ENCODE data around the gene NACAD.
"Not testable (repeated sequence)": the region's sequence is repeated elsewhere in the genome, so short reads cannot be mapped to it uniquely, and the experiment has no call there.

NACAD gene

DNA sequence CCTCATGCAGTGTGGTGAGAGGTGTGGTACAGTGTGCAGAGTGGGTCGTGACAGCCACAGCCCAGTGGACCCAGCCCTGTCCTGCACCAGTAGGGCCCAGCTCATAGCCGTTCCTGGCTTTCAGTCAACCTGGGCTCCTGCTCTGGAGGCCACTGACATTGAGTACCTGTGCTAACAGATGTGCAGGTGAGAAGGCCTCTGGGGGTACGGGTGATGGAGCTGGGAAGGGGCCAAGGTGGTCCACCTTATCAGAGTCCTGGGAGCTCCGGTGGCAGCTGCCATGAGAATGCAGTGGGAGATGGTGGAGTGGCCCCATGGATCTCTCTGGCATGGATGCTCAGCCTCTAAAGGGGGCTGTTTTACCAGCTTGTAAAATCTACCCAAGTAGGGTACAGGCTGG lies 28.8 kb upstream of the NACAD start:
- no peak for DNase-seq (ENCODE audit: low spot score)

DNA sequence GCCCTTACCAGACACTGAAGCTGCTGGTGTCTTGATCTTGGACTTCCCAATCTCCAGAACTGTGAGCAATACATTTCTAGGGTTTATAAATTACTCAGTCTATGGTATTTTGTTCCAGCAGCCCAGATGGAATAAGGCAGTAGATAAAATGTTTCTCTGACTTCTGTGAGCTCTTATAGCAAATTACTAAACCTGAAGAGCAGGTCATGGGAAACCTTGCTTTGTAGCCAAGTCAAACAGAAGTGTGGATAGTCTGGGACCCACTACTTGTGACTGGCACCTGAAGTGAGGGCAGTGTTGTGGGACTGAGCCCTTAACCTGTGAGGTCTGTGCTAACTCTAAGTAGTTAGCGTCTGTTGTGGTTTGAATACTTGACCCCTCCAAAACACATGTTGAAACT lies 27.3 kb upstream of the NACAD start:
- no peak for DNase-seq (ENCODE audit: low spot score)

DNA sequence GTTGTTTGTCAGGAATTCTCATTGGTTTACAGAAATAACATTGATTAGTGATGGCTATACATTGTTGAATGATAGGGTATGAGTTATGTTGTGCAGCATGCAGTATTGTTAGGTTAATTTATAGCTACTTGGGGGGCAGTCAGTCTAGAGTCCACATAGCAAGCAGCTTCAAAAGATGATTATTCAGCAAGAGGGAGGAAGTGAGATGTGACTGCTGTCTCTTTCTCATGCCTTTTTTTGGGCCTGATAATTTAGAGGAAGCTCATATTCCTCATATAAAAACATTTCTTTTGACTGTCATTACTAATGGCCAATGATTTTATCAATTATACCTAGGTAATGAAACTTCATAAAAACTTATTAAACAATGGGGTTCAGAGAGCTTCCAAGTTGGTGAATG lies 26.2 kb upstream of the NACAD start:
- no peak for DNase-seq (ENCODE audit: low spot score)

DNA sequence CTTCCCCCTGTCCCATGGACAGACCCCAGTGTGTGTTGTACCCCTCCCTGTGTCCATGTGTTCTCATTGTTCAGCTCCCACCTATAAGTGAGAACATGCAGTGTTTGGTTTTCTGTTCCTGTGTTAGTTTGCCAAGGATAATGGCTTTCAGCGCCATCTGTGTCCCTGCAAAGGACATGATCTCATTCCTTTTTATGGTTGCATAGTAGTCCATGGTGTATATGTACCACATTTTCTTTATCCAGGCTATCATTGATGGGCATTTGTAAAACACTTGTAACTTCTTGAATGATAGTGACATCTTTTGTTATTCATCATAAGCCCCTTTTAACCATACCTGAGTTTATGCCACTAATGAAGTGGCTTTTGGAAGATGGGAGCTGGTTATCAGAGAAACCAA lies 25.5 kb upstream of the NACAD start:
- DNase-seq (ENCODE audit: low spot score) = not testable (repeated sequence)

DNA sequence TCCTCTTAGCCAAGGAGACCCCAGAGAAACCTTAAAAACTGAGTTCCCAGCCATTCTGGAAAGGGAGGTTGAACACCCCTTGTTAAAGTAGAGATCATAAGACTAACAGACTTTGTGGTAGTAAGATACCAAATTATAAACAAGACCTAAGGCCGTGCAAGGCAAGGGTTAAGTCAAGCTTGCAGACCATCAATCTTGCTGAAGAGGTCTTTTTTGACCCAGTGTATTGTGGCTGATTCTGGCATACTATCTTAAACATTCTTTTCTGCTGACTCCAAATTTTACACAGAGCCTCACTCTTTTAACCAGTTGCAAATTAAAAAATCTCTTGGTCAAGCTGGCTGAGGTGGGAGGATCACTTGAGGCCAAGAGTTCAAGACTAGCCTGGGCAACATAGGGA lies 23.9 kb upstream of the NACAD start:
- DNase-seq (ENCODE audit: low spot score) = no peak

DNA sequence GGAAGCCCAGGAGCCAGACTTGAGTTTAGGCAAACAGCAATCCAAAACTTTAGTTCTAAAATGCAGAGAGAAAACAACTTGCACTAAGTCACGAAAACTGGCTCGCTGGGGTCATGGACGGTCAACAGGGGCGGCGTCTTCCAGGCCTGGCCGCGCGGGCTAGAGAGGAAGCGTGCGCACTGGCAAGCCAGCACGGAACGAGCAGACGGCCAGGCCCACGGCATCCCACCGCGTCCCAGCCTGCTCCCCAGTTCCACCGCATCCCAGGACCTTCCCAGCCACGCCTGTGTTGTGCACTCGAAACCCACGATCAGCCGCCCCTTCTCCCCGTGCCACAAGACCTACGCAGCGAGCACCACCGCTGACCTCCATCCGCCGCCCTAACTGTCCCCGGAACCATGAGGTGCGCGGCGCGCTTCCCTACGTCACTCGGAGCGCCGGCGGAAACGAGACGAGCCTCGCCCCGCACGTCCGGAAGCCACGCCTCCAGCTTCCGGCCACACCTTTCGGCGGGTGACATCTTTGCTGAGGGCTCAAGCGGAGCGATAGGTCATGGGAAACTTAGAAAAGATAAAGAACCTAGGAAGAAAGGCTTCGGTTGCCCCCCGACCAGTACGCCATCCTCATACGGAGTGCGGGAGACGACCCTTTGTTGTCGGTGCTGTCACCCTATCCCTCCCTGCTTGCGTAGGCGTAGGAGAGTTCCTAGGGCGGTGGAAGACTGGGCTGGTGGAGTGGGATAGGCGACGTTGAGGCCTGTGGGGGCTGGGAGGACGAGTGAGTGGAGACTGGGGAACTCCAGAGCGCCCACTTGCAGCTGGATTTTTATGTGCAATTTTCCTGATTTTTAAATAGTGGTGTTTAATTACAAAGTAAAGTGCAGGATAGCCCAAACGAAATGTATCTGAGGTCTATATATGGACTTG lies 22.8 kb upstream of the NACAD start, which contains the start of gene TBRG4:
TBRG4 (minus strand) TSS at position 400 of the 926 bp plus-strand sequence. CDS start 2,460 bp downstream, outside the sequence.
- DNase-seq (ENCODE audit: low spot score) = peak; percentile 94

DNA sequence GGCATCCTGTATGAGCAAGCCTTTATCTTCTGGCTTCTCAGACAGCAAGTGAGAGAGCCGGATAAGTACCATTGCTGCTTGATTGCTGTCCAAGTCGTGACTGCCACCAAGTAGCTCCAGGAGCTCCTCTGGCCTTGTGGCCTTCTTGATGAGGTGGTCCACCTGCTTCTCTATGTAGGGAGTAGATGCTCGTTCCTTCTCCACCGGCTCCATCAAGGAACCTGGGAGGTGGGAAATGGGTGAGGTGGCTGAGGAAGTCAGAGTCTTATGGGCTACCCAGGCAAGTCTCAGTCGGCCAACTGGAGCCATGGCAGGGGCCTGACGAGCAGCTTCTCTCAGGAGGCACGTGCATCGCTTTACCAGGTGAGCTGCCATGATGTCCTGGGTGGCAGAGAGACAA lies 20.1 kb upstream of the NACAD start:
- DNase-seq (ENCODE audit: low spot score) = no peak

DNA sequence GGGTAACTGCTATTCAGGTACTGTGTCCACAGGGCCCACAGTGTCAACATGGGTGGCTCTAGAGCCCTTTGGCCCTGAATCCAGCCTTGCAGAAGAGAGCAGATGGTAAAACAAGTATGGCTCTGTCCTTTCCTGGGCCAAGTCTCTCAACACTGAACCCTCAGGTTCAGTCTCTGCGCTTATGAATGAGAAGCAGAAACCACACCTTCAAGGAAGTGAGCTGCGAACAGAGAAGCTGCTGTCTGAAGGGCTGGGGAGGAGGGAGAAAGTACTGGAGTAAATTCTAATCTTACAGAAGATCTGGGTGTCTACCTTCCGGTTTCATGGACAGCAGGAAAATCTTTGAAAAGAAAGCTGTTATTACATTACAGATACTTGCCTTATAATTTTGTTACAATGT lies 18.6 kb upstream of the NACAD start:
- no peak for DNase-seq (ENCODE audit: low spot score)

DNA sequence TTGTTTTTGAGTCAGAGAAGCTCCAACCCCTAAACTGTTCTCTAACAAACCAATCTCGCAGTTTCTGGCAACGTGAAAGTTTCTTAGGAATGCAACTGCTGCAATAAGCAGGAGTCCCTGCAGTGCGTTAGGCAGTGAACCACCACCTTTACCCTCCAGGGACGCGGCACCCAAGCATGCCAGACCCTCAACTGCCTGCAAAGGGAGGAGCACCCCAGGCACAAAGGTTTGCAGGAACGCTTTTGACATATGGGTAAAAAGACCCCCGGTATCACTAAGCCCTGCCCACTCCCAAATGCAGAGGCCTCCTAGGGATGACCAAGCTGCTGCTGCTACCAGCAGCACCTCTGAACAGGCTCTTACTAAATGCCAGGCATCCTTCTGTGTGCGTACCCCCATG lies 18.1 kb upstream of the NACAD start:
- DNase-seq (ENCODE audit: low spot score) = no peak

DNA sequence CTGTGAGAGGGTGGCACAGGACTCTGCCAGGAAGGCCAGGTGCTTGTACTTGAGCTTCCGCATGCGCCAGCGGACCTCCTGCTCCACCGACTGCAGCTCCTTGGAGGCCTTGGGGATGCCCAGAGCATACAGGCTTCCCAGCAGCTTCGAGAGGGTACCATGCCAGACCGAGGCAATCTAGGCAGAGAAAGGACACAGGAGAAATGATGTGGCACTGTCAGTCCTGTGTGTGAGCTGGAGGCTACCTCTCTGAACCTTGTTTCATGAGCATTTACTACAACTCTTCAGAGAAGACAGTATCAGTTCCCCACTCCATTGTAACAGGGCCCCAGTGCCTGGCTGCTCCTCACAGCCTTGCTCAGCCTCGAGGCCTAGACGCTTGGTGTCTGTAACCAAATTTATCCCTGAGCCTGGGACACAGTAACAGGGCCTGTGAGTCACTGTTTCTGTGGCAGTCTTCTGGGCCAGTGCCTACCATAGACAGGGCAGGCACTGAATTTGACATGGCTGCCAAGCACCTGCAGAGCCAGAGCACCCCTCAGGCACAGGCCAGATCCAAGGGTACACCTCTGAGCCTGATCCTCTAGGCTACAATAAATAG lies 16.9 kb upstream of the NACAD start:
- DNase-seq (ENCODE audit: low spot score) = no peak

DNA sequence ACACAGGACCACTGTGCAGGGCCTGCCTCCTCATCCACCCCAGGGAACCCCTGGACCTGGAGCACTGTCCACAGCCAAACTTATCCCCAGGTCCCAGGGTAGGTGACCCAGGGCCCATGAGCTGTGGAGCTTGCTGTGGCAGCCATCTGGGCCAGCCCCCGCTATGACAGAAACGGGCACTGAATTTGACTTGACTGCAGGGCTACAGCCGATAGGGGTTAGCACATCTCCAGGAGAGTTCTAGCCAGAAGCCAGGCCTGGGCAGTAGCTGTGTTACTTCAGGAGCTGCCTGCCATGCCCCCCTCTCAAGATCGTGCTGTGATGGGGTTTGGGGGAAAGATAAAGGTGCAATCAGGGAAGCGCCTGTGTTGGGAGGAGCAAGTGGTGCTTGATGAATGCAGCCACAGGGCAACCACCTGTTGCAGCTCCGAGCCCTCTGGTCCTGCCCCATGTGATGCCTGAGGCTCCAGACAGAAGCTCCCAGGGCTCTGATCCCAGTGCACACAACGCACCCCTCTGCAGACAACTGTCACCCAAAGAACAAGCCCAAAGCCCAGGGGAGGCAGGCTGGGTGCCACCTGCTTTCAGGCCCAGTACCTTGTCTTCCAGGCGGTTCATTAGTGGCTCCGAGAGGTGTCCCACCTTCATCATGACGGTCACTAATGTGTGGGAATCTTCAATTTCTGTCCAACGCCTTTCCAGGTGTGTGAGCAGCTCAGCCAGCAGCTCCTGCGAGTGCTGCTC lies 16.2 kb upstream of the NACAD start:
- DNase-seq (ENCODE audit: low spot score) = no peak

DNA sequence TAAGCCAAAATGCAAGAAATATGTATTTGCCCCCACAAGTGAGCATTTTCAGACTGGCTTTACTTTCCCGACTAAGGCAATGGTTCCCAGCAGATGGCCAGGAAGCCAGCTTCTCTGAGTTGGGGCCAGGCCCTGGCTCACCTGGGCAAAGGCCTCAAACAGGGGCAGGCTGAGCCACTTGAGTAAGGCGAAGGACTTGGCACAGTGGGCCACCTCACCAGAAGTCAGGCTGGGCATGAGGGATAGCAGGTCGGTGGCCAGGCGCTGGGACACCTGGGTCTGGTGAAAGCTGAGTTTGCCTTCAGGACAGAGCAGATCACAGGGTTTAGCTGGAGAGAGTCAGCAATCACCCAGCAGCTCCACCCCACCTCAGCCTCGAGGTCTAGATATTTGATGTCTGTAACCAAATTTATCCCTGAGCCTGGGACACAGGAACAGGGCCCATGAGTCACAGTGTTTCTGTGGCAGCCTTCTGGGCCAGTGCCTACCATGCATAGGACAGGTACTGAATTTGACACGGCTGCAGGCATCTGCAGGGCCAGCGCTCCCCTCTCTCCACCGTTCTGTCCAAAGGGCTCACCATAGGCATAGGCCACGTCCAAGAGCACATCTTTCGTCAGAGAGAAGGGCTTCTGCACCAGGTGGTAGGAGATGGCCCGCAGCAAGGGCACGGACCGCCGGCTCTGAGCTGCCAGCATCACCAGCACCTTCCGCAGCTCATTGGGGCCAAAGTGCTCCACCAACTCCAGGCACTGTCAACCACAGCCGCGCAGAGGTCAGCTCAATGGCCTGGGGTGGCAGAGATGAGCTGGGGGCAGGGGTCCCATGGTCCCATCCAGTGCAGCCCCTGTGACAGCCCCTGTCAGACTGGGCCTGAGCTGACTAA lies 15.4 kb upstream of the NACAD start:
- DNase-seq (ENCODE audit: low spot score) = no peak

DNA sequence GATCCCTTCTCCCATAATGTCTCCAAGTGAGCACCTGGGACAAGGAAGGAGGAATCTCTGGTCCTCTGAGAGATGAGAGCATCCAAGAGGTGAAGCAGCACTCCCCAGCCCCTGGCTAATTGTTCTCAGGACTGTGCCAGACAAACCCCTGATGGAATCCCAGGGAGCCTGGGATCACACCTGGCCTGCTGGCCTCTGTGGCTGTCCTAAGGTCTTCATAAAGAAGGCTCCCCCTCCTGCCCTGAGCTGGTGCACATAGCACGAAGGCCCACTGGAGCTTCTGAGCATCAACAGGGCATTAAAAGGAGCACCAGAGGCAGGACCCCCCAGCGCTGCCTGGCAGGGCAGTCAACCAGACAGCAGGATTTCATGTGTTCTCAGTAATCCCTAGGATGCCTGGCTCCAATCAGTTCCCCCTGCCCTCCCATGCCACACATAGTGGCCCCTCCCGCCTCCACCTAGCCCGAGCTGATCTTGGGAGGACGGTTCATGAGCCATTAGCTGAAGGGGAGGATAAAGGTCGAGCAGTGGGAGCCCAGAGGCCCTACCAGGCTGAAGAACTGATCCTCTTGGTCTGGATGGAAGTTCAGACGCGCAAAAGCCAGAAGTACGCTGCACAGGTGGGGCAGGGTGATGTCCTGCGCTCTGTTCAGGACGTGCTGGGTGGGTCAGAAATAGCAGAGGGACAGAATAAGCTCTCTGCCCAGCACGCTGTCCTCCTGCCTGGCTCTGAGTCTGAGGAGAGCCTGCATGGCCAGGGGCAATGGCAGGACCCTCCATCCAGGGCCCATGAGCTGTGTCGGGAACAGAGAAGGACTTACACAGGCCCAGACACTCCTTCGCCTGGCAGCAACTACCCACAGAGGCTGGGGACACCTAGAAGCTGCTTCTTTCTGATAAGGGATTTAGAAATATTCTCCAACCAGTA lies 14.3 kb upstream of the NACAD start:
- DNase-seq (ENCODE audit: low spot score) = no peak

DNA sequence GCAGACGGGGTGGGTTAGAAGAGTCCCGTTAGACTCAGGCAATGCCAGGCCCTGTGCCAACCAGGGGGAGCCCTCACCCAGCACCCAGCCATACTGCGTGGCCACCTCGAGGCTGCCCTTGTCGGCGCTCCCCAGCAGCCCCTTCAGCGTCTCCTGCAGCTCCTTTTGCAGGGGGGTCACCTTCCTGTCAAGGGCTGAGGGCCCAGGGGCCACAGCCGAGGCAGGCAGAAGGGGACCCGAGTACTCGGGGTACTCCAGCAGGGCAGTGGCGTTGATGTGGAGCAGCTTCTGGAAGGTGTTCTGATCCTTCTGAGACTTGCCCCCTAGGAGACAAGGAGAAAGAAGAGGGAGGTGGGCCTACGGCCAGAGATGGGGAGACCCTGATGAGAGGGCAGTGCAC lies 13.0 kb upstream of the NACAD start:
- DNase-seq (ENCODE audit: low spot score) = no peak

DNA sequence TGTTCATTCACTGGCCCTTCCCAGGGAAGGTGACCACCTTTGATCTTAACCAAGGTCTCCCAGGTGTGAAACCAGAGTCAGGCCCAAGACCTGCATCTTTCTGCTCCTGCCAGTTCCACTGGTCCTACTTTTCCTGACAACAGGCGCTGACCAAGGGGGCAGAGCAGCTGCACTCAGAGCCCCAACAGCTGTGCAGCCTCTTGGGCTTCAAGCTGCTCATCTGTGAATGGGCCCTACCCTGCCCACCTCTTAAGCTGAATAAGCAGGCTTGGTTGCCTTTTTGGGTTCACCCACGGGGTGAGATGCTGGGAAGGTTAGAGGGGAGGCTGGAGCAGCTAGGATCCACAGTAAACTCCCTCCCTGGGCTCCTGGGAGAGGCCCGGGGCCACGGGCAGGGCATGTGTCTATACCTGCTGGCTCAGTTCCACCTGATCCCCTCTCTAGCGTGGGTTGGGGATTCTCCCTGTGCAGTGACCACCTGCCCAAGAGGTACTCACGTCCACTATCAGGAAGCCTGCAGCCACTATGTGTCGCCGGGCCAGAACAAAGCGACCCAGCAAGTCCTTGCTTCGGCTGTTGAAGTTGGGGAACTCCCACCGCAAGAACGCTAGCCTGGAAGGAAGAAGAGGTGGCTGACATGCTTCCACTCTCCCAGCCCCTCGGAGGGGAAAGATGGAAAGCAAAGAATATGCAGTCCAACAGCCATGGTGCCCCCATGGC lies 12.2 kb upstream of the NACAD start:
- no peak for DNase-seq (ENCODE audit: low spot score)

DNA sequence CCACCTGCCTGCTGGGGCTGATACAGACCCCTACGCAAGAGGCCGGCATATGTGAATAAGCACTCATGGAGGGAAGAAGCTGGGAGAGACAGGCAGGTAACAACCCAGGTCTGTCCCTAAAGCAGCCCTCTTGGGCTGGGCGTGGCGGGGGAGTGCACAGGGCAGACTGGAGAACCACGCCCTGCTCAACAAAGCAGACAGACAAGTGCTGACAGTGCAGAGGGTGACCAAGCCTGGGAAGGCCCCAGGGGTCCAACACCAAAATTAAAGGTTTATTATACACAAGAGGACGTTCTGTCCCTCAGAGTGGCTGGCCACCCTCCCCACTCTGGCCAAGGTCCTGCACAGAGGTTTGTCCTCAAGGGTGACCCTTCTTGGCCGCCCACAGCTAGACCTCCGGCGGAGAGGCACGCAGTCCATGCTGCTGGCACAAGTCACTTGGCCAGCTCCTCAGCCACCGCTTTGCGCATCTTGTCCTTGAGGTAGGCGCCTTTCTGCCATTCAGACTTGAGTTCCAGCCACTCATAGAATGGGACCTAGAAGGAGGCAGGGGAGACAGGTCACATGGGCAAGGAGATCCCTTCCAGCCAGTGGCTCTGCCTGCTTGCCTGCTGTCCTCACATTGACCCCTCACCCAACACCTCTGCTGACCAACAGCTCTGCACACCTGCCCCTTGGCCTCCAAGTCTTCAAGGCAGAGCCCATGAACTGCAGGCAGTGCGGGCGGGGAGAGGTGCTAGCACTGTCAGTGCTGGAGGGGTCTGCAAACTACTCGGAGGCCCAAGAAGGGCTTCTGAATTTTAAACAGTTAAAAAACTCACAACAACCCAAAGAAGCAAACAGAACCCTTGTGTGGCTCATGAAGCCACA lies 11.4 kb upstream of the NACAD start:
- no peak for DNase-seq (ENCODE audit: low spot score)

DNA sequence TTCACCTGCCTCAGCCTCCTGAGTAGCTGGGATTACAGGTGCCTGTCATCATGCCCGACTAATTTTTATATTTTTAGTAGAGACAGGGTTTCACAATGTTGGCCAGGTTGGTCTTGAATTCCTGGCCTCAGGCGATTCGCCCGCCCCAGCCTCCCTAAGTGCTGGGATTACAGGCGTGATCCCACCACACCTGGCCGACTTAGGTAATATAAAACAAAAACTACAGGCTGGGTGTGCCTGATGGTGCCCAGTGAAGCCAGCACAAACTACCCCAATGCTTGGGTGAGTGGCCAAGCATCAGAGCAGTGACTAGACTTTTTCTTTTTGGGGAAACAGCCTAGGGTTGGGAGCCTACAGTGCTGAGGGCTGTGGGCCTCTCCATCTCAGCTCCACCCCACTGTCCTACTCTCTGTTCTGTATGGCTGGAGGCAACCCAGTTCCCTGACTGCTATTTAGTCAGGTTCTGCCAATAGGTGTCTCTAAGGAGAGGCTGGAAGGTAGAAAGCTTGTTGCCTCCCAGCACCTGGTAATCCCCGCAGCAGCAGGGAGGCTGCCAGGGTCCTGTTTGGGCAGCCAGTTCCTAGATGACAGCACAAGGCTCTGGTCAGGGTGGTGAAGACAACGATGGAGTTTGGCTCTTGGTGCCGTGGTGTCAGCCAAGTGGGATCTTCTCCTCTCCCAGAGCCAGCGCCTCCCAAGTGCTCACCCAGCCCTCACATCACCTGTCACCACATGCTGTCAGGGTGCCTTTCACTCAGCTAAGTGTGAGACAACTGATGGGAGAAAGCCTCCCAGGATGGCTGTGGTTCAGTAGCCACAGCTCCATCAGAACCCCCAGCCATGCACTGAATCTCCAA lies 10.4 kb upstream of the NACAD start:
- no peak for DNase-seq (ENCODE audit: low spot score)

DNA sequence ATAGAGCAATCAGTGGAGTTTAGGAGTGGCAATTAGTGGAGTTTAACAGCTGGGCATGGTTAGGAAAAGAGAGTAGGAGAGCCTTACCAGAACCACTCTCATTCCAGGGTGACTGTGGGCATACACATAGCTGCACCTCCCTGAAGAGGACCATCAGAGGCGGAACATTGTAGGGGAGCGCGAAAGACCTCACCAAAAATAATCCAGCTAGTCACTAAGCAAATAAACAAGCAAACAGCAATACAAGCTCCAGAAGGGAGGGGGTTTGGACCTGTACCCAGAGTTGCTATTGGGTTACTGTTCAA lies 4.1 kb upstream of the NACAD start:
- no peak for DNase-seq (ENCODE audit: low spot score)
